Measurements from ENCODE around the gene LRP1. TPM values are rescaled to one million over a fixed set of nuclear protein-coding genes. Genes with fewer than 3 reads are reported as not detected.

LRP1 gene
- total RNA-seq, 2 experiments from 2014 or later = 6.6 to 8.5 TPM

DNA sequence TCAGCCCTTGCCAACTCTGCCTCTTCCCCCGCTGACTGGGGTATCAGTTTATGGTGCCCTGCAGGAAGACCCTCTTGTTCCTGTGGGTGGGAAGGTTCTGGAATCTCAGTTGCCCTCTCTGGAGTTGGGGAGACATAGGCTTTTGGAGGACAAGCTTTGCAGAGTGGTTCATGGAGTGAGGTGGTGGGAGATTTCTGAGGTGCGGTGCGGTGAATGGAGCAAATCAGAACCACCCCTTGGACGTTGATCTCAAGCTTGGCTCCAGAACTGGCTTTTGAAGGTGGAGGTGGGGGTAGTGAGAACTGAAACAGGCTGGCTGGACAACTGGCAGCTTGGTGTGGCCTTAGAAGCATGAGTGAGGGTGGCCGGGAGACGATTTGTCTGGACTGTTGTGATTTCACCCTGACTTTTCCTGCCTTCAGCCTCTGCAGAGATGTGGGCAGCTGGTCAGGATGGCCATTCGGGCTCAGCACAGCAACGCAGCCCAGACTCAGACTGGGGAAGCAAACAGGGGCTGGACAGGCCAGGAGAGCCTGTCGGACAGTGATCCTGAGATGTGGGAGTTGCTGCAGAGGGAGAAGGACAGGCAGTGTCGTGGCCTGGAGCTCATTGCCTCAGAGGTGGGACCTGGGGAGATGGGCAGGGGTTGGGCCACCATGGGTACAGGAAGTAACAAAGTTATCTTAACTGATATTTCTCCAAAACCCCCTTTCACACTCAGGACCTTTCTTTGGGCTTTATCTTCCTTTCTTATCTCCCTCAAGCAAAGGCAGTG, 102.3 kb downstream of the LRP1 start:
- Histone ChIP-seq H3K4me3 (ENCODE audit: low read length) (peak overlapping the region; percentile 98), H3K36me3 (ENCODE audit: insufficient read depth, low read length) (peaks cover 39% of the 10 kb centered on the region), H3K27me3 (ENCODE audit: control insufficient read depth in 1 of 2, insufficient read depth in 2 of 2, low read length in 2 of 2) (peaks cover 10 to 21% of the 10 kb centered on the region in 2 experiments), H3K9me3 (ENCODE audit: control insufficient read depth in 1 of 2, insufficient read depth in 1 of 2, low read length in 2 of 2) (peaks cover 0 to 5% of the 10 kb centered on the region in 2 experiments), H3K4me1 (ENCODE audit: insufficient read depth, low read length) (peaks cover 63% of the 10 kb centered on the region), H3K27ac (ENCODE audit: low read depth in 1 of 2, low read length in 2 of 2) (no peak overlapping the region)
- peak overlapping the region; percentile 93 for H3K4me3 Mint-ChIP-seq
- DNase-seq (no peak), ATAC-seq (ENCODE audit: poor library complexity) (no peak)
- peaks cover 22% of the 10 kb centered on the region for H3K27me3 Mint-ChIP-seq
- H3K4me1 Mint-ChIP-seq (ENCODE audit: low read depth) = peaks cover 59% of the 10 kb centered on the region
- H3K9me3 Mint-ChIP-seq = no peaks in the 10 kb centered on the region
- intact Hi-C loops (cut with DNase I, micrococcal nuclease) = loop anchor here in 1 of 2 experiments (5.0 kb wide), 1 partner anchor 148 kb away; no protein-coding TSS in a partner anchor
- ChIA-PET CTCF (interaction anchor here (2.2 to 8.3 kb wide), 3 partner anchors 8 to 16 kb away, joined by 21 to 127 read pairs (median 24); a partner anchor contains a TSS), POLR2A (interaction anchor here (1.3 to 2.7 kb wide), 5 partner anchors 9 to 161 kb away, joined by 3 to 48 read pairs (median 11); no protein-coding TSS in a partner anchor)
- TF ChIP-seq, protein P1, sequence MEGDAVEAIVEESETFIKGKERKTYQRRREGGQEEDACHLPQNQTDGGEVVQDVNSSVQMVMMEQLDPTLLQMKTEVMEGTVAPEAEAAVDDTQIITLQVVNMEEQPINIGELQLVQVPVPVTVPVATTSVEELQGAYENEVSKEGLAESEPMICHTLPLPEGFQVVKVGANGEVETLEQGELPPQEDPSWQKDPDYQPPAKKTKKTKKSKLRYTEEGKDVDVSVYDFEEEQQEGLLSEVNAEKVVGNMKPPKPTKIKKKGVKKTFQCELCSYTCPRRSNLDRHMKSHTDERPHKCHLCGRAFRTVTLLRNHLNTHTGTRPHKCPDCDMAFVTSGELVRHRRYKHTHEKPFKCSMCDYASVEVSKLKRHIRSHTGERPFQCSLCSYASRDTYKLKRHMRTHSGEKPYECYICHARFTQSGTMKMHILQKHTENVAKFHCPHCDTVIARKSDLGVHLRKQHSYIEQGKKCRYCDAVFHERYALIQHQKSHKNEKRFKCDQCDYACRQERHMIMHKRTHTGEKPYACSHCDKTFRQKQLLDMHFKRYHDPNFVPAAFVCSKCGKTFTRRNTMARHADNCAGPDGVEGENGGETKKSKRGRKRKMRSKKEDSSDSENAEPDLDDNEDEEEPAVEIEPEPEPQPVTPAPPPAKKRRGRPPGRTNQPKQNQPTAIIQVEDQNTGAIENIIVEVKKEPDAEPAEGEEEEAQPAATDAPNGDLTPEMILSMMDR (IDR thresholded peaks at IDR 0.05) = no peak
- H3K36me3 Mint-ChIP-seq (ENCODE audit: low read depth) = peaks cover 48% of the 10 kb centered on the region
- no peak overlapping the region for H3K27ac Mint-ChIP-seq

DNA sequence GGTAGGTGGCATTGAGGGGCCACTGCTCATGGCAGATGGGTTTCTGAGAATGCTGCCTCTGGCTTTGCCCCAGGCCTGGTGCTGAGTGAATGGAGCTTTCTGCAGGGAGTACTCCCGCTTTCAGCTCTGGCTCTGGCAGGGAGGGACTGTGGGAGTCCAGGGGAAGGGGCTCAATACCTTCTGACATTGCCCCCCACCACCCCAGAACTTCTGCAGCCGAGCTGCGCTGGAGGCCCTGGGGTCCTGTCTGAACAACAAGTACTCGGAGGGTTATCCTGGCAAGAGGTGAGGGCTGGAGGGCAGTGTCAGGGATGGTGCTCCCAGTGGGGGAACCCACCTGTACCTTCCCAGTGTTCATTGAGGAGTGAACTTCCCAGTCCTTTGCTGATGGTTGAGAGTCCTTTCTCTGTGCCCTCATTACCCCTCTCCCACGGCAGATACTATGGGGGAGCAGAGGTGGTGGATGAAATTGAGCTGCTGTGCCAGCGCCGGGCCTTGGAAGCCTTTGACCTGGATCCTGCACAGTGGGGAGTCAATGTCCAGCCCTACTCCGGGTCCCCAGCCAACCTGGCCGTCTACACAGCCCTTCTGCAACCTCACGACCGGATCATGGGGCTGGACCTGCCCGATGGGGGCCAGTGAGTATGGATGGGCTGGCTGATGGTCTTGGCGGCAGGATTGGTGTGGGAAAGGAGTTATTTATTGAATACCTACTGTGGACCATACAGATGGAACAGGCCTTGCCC, 103.2 kb downstream of the LRP1 start:
- peaks cover 39% of the 10 kb centered on the region for H3K36me3 ChIP-seq (ENCODE audit: insufficient read depth, low read length)
- Mint-ChIP-seq H3K4me3 (peak overlapping the region; percentile 93), H3K36me3 (ENCODE audit: low read depth) (peaks cover 48% of the 10 kb centered on the region), H3K27me3 (peaks cover 19% of the 10 kb centered on the region), H3K4me1 (ENCODE audit: low read depth) (peaks cover 58% of the 10 kb centered on the region), H3K27ac (no peak overlapping the region), H3K9me3 (no peaks in the 10 kb centered on the region)
- no peak for ATAC-seq (ENCODE audit: poor library complexity)
- ChIA-PET POLR2A (interaction anchor here (1.3 to 2.7 kb wide), 2 partner anchors 8 to 10 kb away, joined by 3 to 48 read pairs; no protein-coding TSS in a partner anchor), CTCF (interaction anchor here (2.5 to 8.3 kb wide), 2 partner anchors 7 to 12 kb away, joined by 21 to 127 read pairs; a partner anchor contains a TSS)
- peaks cover 0 to 7% of the 10 kb centered on the region in 2 experiments for H3K9me3 ChIP-seq (ENCODE audit: control insufficient read depth in 1 of 2, insufficient read depth in 1 of 2, low read length in 2 of 2)
- peaks cover 64% of the 10 kb centered on the region for H3K4me1 ChIP-seq (ENCODE audit: insufficient read depth, low read length)
- H3K4me3 ChIP-seq (ENCODE audit: low read length) = peak overlapping the region; percentile 98
- TF ChIP-seq, protein P1 (IDR thresholded peaks at IDR 0.05) = no peak
- DNase-seq = no peak
- H3K27me3 ChIP-seq (ENCODE audit: control insufficient read depth in 1 of 2, insufficient read depth in 2 of 2, low read length in 2 of 2) = peaks cover 9 to 17% of the 10 kb centered on the region in 2 experiments
- no peak overlapping the region for H3K27ac ChIP-seq (ENCODE audit: low read depth in 1 of 2, low read length in 2 of 2)
- intact Hi-C loops (cut with DNase I, micrococcal nuclease) = loop anchor here in 1 of 2 experiments (5.0 kb wide), 1 partner anchor 149 kb away; no protein-coding TSS in a partner anchor

GRCh38 chr12:57232156-57232756, 104.0 kb downstream of the LRP1 start:
- Histone ChIP-seq H3K27me3 (ENCODE audit: control insufficient read depth in 1 of 2, insufficient read depth in 2 of 2, low read length in 2 of 2) (peaks cover 13 to 18% of the 10 kb centered on the region in 2 experiments), H3K36me3 (ENCODE audit: insufficient read depth, low read length) (peaks cover 39% of the 10 kb centered on the region), H3K27ac (ENCODE audit: low read depth in 1 of 2, low read length in 2 of 2) (no peak overlapping the region), H3K9me3 (ENCODE audit: control insufficient read depth in 1 of 2, insufficient read depth in 1 of 2, low read length in 2 of 2) (peaks cover 0 to 8% of the 10 kb centered on the region in 2 experiments), H3K4me1 (ENCODE audit: insufficient read depth, low read length) (peaks cover 64% of the 10 kb centered on the region), H3K4me3 (ENCODE audit: low read length) (no peak overlapping the region)
- TF ChIP-seq, protein P1 (IDR thresholded peaks at IDR 0.05) = no peak
- ChIA-PET POLR2A (interaction anchor here (1.8 kb wide), 1 partner anchor 10 kb away, joined by 6 read pairs; no protein-coding TSS in a partner anchor), CTCF (interaction anchor here (8.3 kb wide), 1 partner anchor 6 kb away, joined by 127 read pairs; a partner anchor contains a TSS)
- Mint-ChIP-seq H3K36me3 (ENCODE audit: low read depth) (peaks cover 48% of the 10 kb centered on the region), H3K9me3 (no peaks in the 10 kb centered on the region), H3K4me1 (ENCODE audit: low read depth) (peaks cover 61% of the 10 kb centered on the region), H3K27me3 (peaks cover 21% of the 10 kb centered on the region), H3K4me3 (no peak overlapping the region), H3K27ac (no peak overlapping the region)
- DNase-seq (no peak), ATAC-seq (ENCODE audit: poor library complexity) (no peak)
- intact Hi-C loops (cut with DNase I, micrococcal nuclease) = loop anchor here in 1 of 2 experiments (5.0 kb wide), 1 partner anchor 150 kb away; no protein-coding TSS in a partner anchor

All from CD4-positive, alpha-beta T cell (primary cell).